OCI-LY7 (cell line): Measurements from ENCODE around the gene SMIM45.

ENCODE experiments used
- BruUV-seq: library from RNA; stranded (reverse); fragments of 400-500 nt; replicated peaks from 2 replicates; lab custom pipeline; 2021; lab: Mats Ljungman, UMichigan
- CTCF ChIA-PET: fragments of 300-600 bp; sonication (Branson Sonifier 250); formaldehyde crosslinking; loops from one replicate; lab custom pipeline; 2022; ENCODE audit warnings: antibody characterized with exemption; ENCODE audit not compliant: unreplicated experiment; lab: Charles Lee
- POLR2A ChIA-PET: fragments of 300-600 bp; sonication (Branson Sonifier 250); formaldehyde crosslinking; loops from one replicate; lab custom pipeline; 2022; ENCODE audit warnings: antibody characterized with exemption; lab: Charles Lee
- DNase-seq: peaks from one replicate; pipeline ENCODE4 v3.0.0-alpha.2; 2015; ENCODE audit warnings: low spot score
- H2AFZ ChIP-seq: fragments of 200-600 bp; sonication (generic), shearing (Covaris generic); 2 replicates; pipeline ENCODE4 v1.6.1; 2014; ENCODE audit warnings: mild to moderate bottlenecking, antibody characterized with exemption, low read length, moderate library complexity
- H3K27ac ChIP-seq: fragments of 200-600 bp; sonication (generic); 2 replicates; pipeline ENCODE4 v1.5.1; 2014; ENCODE audit warnings: mixed run types, low read depth, mild to moderate bottlenecking, moderate library complexity, low read length, inconsistent platforms; ENCODE audit not compliant: poor library complexity, severe bottlenecking
- H3K36me3 ChIP-seq: fragments of 200-600 bp; sonication (generic); 2 replicates; pipeline ENCODE4 v1.6.1; 2014; ENCODE audit warnings: mild to moderate bottlenecking, antibody characterized with exemption, low read length, moderate library complexity, mixed read lengths; ENCODE audit not compliant: insufficient read depth
- H3K4me1 ChIP-seq: fragments of 200-600 bp; sonication (generic); 2 replicates; pipeline ENCODE4 v1.5.1; 2014; ENCODE audit warnings: mild to moderate bottlenecking, low read length; ENCODE audit not compliant: insufficient read depth, poor library complexity, severe bottlenecking
- H3K4me2 ChIP-seq: fragments of 200-600 bp; sonication (generic); 2 replicates; pipeline ENCODE4 v1.6.1; 2014; ENCODE audit warnings: mild to moderate bottlenecking, low read length
- H3K4me3 ChIP-seq: fragments of 200-600 bp; sonication (generic); 2 replicates; pipeline ENCODE4 v1.5.1; 2014; ENCODE audit warnings: mild to moderate bottlenecking, low read depth, low read length; ENCODE audit not compliant: poor library complexity, severe bottlenecking
- H3K79me2 ChIP-seq: fragments of 200-600 bp; sonication (generic); 2 replicates; pipeline ENCODE4 v1.6.1; 2016; ENCODE audit warnings: low read depth, mild to moderate bottlenecking, low read length, moderate library complexity, mixed read lengths; ENCODE audit not compliant: insufficient read depth
- H3K9me2 ChIP-seq: fragments of 200-600 bp; sonication (generic); 2 replicates; pipeline ENCODE4 v1.6.1; 2016; ENCODE audit warnings: mild to moderate bottlenecking, low read length, mixed read lengths; ENCODE audit not compliant: insufficient read depth
- H3K9me3 ChIP-seq: fragments of 200-600 bp; sonication (generic); 2 replicates; pipeline ENCODE4 v1.6.1; 2014; ENCODE audit warnings: mild to moderate bottlenecking, mixed run types, low read length, mixed read lengths
- H4K20me1 ChIP-seq: fragments of 200-600 bp; sonication (generic); 2 replicates; pipeline ENCODE4 v1.6.1; 2014; ENCODE audit warnings: mild to moderate bottlenecking, antibody characterized with exemption, low read length, moderate library complexity, mixed read lengths; ENCODE audit not compliant: insufficient read depth
- EZH2phosphoT487 ChIP-seq: fragments of 200-600 bp; sonication (generic); IDR thresholded peaks from 2 replicates; pipeline ENCODE4 v1.6.1; 2018; ENCODE audit warnings: low read depth, borderline replicate concordance, mild to moderate bottlenecking, mixed run types, antibody characterized with exemption, low read length, moderate library complexity, mixed read lengths
- intact Hi-C: fragments of 100-400 bp; cut with micrococcal nuclease; formaldehyde crosslinking; loops from one replicate; pipeline ENCODE4 v1.10.0; 2022; ENCODE audit not compliant: unreplicated experiment
- TF ChIP-seq, protein P1 (sequence below): fragments of 200-600 bp; sonication (generic); conservative IDR thresholded peaks from 2 replicates; pipeline ENCODE4 v1.5.1; 2014; ENCODE audit warnings: mild to moderate bottlenecking, antibody characterized with exemption, low read length, moderate library complexity, mixed read lengths

The SMIM45 gene

DNA sequence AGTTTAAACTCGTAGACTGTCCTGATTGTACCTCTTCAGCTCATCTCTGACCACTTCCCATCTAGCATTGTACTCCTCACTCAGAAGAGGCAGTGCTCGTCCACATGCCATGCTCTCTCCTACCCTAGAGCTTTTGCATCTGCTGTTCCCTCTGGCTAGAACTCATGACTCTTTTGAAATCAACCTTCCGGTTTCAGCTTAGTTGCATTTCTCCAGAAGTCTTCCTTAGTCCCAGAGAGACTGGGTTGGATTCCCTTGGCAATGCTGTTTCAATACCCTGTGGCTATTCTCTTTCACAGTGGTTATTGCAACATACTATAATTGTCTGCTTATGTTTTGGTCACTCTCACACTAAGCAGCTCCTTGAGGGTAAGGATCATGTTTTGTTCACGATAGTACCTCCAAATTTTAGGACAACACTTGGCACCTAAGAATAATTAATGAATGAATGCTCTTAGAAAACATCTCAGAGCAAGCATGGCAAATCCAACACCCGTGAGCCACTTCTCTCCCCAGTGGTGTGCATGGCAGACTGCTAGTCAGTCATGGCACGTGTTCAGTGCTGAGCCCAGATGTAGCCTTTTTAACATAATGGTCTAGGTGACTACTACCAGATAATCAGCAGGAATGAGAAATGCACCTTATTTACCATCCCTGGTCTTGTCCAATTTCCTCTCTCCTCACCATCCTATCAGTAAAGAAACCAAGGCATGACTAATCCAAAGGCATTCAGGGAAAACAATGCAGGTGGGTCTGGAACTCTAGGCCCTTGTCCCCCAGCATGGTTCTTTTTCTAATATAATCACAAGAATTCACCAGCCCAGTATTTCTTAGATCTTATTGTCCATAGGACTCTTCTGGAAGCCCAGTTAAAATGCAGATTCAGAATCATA, 31.8 kb downstream of the SMIM45 start:
- no peak overlapping the region for H3K4me2 ChIP-seq
- H3K9me2 ChIP-seq = no peaks in the 10 kb centered on the region
- H2AFZ ChIP-seq = no peak overlapping the region
- no peaks in the 10 kb centered on the region for H3K79me2 ChIP-seq
- ChIA-PET POLR2A (interaction anchor here (0.7 to 1.5 kb wide), 2 partner anchors 15 to 1420 kb away, joined by 3 read pairs; no protein-coding TSS in a partner anchor), CTCF (no interaction called here)
- no peaks in the 10 kb centered on the region for H3K9me3 ChIP-seq
- no peaks in the 10 kb centered on the region for H4K20me1 ChIP-seq
- intact Hi-C loops = no loop called here
- no peaks in the 10 kb centered on the region for H3K4me1 ChIP-seq
- H3K27ac ChIP-seq = no peak overlapping the region
- no peak overlapping the region for H3K4me3 ChIP-seq
- DNase-seq = no peak
- TF ChIP-seq, protein P1, sequence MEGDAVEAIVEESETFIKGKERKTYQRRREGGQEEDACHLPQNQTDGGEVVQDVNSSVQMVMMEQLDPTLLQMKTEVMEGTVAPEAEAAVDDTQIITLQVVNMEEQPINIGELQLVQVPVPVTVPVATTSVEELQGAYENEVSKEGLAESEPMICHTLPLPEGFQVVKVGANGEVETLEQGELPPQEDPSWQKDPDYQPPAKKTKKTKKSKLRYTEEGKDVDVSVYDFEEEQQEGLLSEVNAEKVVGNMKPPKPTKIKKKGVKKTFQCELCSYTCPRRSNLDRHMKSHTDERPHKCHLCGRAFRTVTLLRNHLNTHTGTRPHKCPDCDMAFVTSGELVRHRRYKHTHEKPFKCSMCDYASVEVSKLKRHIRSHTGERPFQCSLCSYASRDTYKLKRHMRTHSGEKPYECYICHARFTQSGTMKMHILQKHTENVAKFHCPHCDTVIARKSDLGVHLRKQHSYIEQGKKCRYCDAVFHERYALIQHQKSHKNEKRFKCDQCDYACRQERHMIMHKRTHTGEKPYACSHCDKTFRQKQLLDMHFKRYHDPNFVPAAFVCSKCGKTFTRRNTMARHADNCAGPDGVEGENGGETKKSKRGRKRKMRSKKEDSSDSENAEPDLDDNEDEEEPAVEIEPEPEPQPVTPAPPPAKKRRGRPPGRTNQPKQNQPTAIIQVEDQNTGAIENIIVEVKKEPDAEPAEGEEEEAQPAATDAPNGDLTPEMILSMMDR = no peak
- TF ChIP-seq EZH2phosphoT487 = no peak
- no TSS peak for BruUV-seq
- H3K36me3 ChIP-seq = no peaks in the 10 kb centered on the region

- TF ChIP-seq, protein P1 = no peak
- TF ChIP-seq EZH2phosphoT487 = no peak
- BruUV-seq = no TSS peak
- H3K9me2 ChIP-seq = no peaks in the 10 kb centered on the region
- no peak overlapping the region for H3K4me2 ChIP-seq
- no peak overlapping the region for H2AFZ ChIP-seq
- no peak overlapping the region for H3K27ac ChIP-seq
- intact Hi-C loops = no loop called here
- ChIA-PET CTCF (no interaction called here), POLR2A (interaction anchor here (0.6 kb wide), 1 partner anchor 171 kb away, joined by 3 read pairs; no protein-coding TSS in a partner anchor)
- H3K79me2 ChIP-seq = no peaks in the 10 kb centered on the region
- no peaks in the 10 kb centered on the region for H3K4me1 ChIP-seq
- H3K4me3 ChIP-seq = no peak overlapping the region
- H3K9me3 ChIP-seq = no peaks in the 10 kb centered on the region
- H3K36me3 ChIP-seq = no peaks in the 10 kb centered on the region
- no peaks in the 10 kb centered on the region for H4K20me1 ChIP-seq
- no peak for DNase-seq
Measured at GRCh38 chr22:41987276-41987675, 35.3 kb downstream of the SMIM45 start.

- intact Hi-C loops = no loop called here
- Histone ChIP-seq H3K4me3 (no peak overlapping the region), H3K4me1 (no peaks in the 10 kb centered on the region), H4K20me1 (no peaks in the 10 kb centered on the region), H3K9me2 (no peaks in the 10 kb centered on the region), H3K9me3 (no peaks in the 10 kb centered on the region), H2AFZ (no peak overlapping the region), H3K36me3 (no peaks in the 10 kb centered on the region), H3K79me2 (no peaks in the 10 kb centered on the region), H3K27ac (no peak overlapping the region), H3K4me2 (no peak overlapping the region)
- POLR2A ChIA-PET = no interaction called here
- TF ChIP-seq EZH2phosphoT487 = no peak
- TF ChIP-seq, protein P1 = no peak
- DNase-seq = no peak
- CTCF ChIA-PET = no interaction called here
- BruUV-seq = no TSS peak
Measured at GRCh38 chr22:41989246-41989645, 37.3 kb downstream of the SMIM45 start.
